PC-9 (cell line): ENCODE data around the gene POU6F2. TPM values are rescaled to one million over a fixed set of nuclear protein-coding genes. Genes with fewer than 3 reads are reported as not detected.

Source experiments
- BruUV-seq: library from RNA; stranded (reverse); fragments of 400-500 nt; replicated peaks from 2 replicates; lab custom pipeline; 2021; lab: Mats Ljungman, UMichigan
- CTCF ChIA-PET: fragments of 300-600 bp; sonication (Branson Sonifier 250); formaldehyde crosslinking; loops from one replicate; lab custom pipeline; 2022; ENCODE audit warnings: antibody characterized with exemption; lab: Charles Lee
- POLR2A ChIA-PET: fragments of 300-600 bp; sonication (Branson Sonifier 250); formaldehyde crosslinking; loops from one replicate; lab custom pipeline; 2022; ENCODE audit warnings: antibody characterized with exemption; ENCODE audit not compliant: unreplicated experiment; lab: Charles Lee
- DNase-seq, 2 experiments: peaks; one replicate each; pipeline versions ENCODE4 v3.0.0 to v3.0.0-alpha.2; 2015 to 2022; ENCODE audit warnings: mixed read lengths in 1 of 2
- H2AFZ ChIP-seq: fragments of 200-600 bp; sonication (generic); 2 replicates; pipeline ENCODE4 v1.8.1; 2017; ENCODE audit warnings: antibody characterized with exemption
- H3F3A ChIP-seq: fragments of 200-600 bp; sonication (generic); 2 replicates; pipeline ENCODE4 v1.8.1; 2017; ENCODE audit warnings: antibody characterized with exemption, mild to moderate bottlenecking, low read depth; ENCODE audit not compliant: insufficient read depth
- H3K27ac ChIP-seq: fragments of 200-600 bp; sonication (generic); 2 replicates; pipeline ENCODE4 v1.6.1; 2016; ENCODE audit warnings: mixed run types
- H3K27me3 ChIP-seq: fragments of 200-600 bp; sonication (generic); 2 replicates; pipeline ENCODE4 v1.6.1; 2016; ENCODE audit warnings: low read depth, mixed run types; ENCODE audit not compliant: insufficient read depth
- H3K36me3 ChIP-seq: fragments of 200-600 bp; sonication (generic); 2 replicates; pipeline ENCODE4 v1.6.1; 2016; ENCODE audit warnings: low read depth, mixed run types
- H3K4me1 ChIP-seq: fragments of 200-600 bp; sonication (generic); replicated peaks from 2 replicates; pipeline ENCODE4 v1.6.1; 2016; ENCODE audit warnings: mixed run types; ENCODE audit not compliant: insufficient read depth
- H3K4me2 ChIP-seq: fragments of 200-600 bp; sonication (generic); 2 replicates; pipeline ENCODE4 v1.6.1; 2017; ENCODE audit warnings: mixed run types
- H3K4me3 ChIP-seq: fragments of 200-600 bp; sonication (generic); 2 replicates; pipeline ENCODE4 v1.6.1; 2016; ENCODE audit warnings: mixed run types
- H3K79me2 ChIP-seq: fragments of 200-600 bp; sonication (generic); 2 replicates; pipeline ENCODE4 v1.6.1; 2017; ENCODE audit warnings: low read depth, mixed run types
- H3K9me2 ChIP-seq: fragments of 200-600 bp; sonication (generic); 2 replicates; pipeline ENCODE4 v1.8.1; 2017; ENCODE audit warnings: mild to moderate bottlenecking; ENCODE audit not compliant: insufficient read depth
- H3K9me3 ChIP-seq: fragments of 200-600 bp; sonication (generic); 2 replicates; pipeline ENCODE4 v1.8.1; 2016; ENCODE audit warnings: low read depth; ENCODE audit not compliant: insufficient read depth
- H4K20me1 ChIP-seq: fragments of 200-600 bp; sonication (generic); 2 replicates; pipeline ENCODE4 v1.8.1; 2017; ENCODE audit not compliant: insufficient read depth
- CTCF ChIP-seq: fragments of 200-600 bp; sonication (generic); conservative IDR thresholded peaks from 2 replicates; pipeline ENCODE4 v1.6.1; 2017; ENCODE audit warnings: mixed run types, antibody characterized with exemption, mild to moderate bottlenecking, moderate library complexity
- EZH2 ChIP-seq: fragments of 200-600 bp; sonication (generic); IDR thresholded peaks from 2 replicates; pipeline ENCODE4 v1.8.0; 2017; ENCODE audit warnings: antibody characterized with exemption, low read depth
- intact Hi-C: fragments of 100-400 bp; cut with micrococcal nuclease; formaldehyde crosslinking; loops from one replicate; pipeline ENCODE4 v1.10.0; 2022; ENCODE audit not compliant: unreplicated experiment
- total RNA-seq: library from RNA; stranded (reverse); gene quantifications from 2 replicates; pipeline ENCODE4 v1.2.3, GENCODE V29; 2021

POU6F2 gene
- total RNA-seq, 1 experiment from 2014 or later, result not detected

- intact Hi-C loops, result no loop called here
- H3K27me3 ChIP-seq, result peaks cover 74% of the 10 kb centered on the region
- no TSS peak for BruUV-seq
Measured at GRCh38 chr7:39304178-39304577, 326.5 kb downstream of the POU6F2 start.

GRCh38 chr7:39304668-39305405 is 327.1 kb downstream of the POU6F2 start:
- Histone ChIP-seq H3K9me2 (no peaks in the 10 kb centered on the region), H3K9me3 (no peaks in the 10 kb centered on the region), H4K20me1 (no peaks in the 10 kb centered on the region), H3K79me2 (no peaks in the 10 kb centered on the region), H3K4me1 (no peaks in the 10 kb centered on the region), H3K27ac (no peak overlapping the region), H3F3A (no peaks in the 10 kb centered on the region), H2AFZ (no peak overlapping the region), H3K4me2 (no peak overlapping the region), H3K27me3 (peaks cover 75% of the 10 kb centered on the region), H3K36me3 (no peaks in the 10 kb centered on the region), H3K4me3 (no peak overlapping the region)
- CTCF ChIA-PET, result no interaction called here
- no TSS peak for BruUV-seq
- no peak for TF ChIP-seq EZH2
- no peak for TF ChIP-seq CTCF
- intact Hi-C loops, result no loop called here
- DNase-seq, result no peak
- POLR2A ChIA-PET, result no interaction called here

More at GRCh38 chr7:39304178-39304577, 326.5 kb downstream of the POU6F2 start:
- Histone ChIP-seq H3K4me2 (no peak overlapping the region), H3K4me1 (no peaks in the 10 kb centered on the region), H3K9me3 (no peaks in the 10 kb centered on the region), H3F3A (no peaks in the 10 kb centered on the region), H2AFZ (no peak overlapping the region), H3K9me2 (no peaks in the 10 kb centered on the region), H3K27ac (no peak overlapping the region), H3K36me3 (no peaks in the 10 kb centered on the region), H4K20me1 (no peaks in the 10 kb centered on the region), H3K4me3 (no peak overlapping the region), H3K79me2 (no peaks in the 10 kb centered on the region)
- CTCF ChIA-PET, result no interaction called here
- POLR2A ChIA-PET, result no interaction called here
- TF ChIP-seq CTCF (no peak), EZH2 (no peak)
- no peak for DNase-seq

GRCh38 chr7:39306016-39306570 is 328.4 kb downstream of the POU6F2 start:
- no peaks in the 10 kb centered on the region for H3F3A ChIP-seq
- no peak overlapping the region for H2AFZ ChIP-seq
- no peaks in the 10 kb centered on the region for H3K36me3 ChIP-seq
- TF ChIP-seq EZH2 (no peak), CTCF (no peak)
- DNase-seq, result no peak
- no peaks in the 10 kb centered on the region for H3K4me1 ChIP-seq
- no peak overlapping the region for H3K4me2 ChIP-seq
- no peaks in the 10 kb centered on the region for H3K9me2 ChIP-seq
- H4K20me1 ChIP-seq, result no peaks in the 10 kb centered on the region
- H3K27me3 ChIP-seq, result peaks cover 75% of the 10 kb centered on the region
- intact Hi-C loops, result no loop called here
- H3K9me3 ChIP-seq, result no peaks in the 10 kb centered on the region
- no TSS peak for BruUV-seq
- H3K27ac ChIP-seq, result no peak overlapping the region
- CTCF ChIA-PET, result no interaction called here
- H3K4me3 ChIP-seq, result no peak overlapping the region
- POLR2A ChIA-PET, result no interaction called here
- no peaks in the 10 kb centered on the region for H3K79me2 ChIP-seq
